Activated gamma-delta T cell treated with Interleukin-2 at 50 U/mL for 16 hours (primary cell): ENCODE measurements around the gene METTL23.
A peak's percentile ranks its signal among the peaks of the same experiment; 100 is the strongest.
"Not testable (repeated sequence)": the region's sequence is repeated elsewhere in the genome, so short reads cannot be mapped to it uniquely, and the experiment has no call there.

ENCODE experiments used
- DNase-seq: peaks from one replicate; pipeline ENCODE4 v3.0.0-alpha.2; 2020

METTL23 gene

GRCh38 chr17:76714336-76714735 is 12.3 kb upstream of the METTL23 start:
- no peak for DNase-seq

DNA sequence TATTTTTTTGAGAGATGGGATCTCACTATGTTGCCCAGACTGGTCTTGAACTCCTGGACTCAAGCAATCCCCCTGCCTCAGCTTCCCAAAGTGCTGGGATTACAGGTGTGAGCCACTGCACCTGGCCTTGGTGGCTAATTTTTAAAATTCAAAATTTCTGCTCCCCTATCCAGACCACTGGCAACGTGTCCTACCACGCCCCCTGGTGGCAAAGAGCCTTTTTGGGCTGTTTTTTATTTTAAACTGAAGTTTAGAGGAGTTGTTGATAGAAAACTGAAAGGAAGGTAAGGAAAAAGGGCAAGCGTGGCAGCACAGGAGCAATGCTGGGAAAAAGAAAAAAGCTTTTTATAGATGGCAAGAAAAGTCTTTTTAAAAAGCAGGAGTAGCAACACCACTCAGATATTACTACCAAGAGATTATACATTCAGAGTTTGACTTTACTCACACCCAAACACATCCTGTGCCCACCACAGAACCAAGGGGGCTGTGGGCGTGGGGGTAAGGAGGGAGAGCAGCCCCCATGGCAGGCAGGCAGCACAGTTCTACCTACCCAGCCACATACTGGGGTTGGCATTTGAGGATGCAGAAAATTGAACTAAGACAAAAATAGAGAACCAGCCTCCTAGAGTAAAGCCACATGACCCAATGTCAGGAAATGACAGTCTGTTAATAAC is 11.7 kb upstream of the METTL23 start:
- DNase-seq = peak; percentile 84

DNA sequence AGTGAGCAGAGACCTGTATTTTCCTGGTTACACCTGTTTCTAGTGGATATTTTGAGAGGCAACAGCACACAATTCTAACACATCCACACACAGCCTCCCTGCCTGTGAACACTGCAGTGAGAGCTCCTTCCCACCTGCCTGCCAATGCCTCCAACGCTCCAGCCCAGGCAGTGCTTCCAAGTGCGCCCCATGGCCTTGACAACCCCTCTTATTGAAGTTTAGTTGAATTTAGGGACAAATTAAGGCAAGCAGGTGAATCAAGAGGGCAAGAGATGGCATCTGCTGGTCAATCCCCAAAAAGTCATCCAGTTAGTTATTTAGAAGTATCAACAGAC is 11.2 kb upstream of the METTL23 start:
- DNase-seq = no peak

DNA sequence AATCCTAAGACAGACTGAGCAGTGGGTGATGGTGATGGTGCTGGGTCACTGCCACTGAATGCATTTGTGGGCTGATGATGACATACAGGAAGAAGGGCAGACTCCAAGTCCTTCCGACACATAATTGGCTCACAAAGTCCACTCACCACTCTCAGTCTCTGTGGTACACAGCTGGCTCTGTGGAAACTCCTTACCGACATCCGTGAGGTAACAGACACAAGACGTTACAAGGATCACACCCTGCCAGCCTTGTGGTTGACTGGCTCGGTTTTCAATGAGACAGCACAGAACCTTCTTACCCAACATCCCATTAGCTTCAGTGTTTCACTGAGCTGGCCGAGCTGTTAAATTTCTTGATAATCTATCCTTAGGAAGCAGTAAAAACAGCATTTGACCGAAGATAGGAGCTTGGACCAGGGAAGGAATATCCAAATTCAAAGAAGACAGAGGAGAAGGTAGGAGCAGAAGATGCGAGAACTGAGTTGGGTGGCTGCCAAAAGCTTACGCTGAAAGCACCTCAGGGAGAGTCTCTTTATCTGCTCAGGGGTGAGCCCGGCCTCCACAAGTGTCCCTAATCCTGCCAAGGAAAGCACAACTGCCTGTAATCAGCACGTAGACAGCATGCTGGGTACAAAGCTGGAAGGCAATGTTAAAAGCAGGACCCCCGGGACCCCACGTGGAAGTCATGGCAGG is 10.3 kb upstream of the METTL23 start:
- peak; percentile 72 for DNase-seq

DNA sequence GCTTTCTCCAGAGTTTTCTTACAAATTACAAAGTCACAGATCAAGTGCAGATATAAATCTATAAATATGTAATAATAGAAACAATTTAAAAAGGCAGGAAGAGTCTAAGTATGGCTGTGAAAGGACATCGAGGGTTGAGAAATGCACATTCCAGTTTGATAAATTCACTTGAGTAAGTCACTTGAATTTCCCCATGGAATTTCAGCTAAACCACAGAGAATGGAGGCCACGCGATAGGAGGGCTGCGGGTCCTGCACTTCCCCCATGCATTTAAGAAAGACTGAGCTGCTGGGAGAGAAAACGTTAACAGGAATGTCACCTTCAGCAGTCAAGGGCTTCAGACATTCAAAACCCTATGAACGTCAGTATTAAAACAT is 9.8 kb upstream of the METTL23 start:
- no peak for DNase-seq

DNA sequence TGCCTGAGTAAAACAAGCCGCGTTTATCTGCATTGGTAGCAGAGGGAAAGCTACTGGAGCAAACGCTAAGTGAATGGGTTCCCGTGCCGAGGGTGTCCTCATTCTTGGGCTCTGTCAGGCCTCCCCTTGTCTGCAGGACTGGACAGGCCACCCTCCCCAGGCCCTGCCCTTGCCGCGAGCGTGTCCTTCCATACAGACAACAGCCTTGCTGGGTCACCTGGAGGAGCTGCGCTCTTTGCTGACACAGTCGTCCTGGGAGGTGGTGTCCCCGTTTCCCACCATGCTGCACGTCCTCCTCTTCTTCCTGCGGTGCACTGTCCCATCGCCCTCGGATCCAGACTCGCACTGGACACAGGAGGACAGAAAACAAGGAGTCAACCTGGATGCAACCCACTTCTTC is 8.1 kb upstream of the METTL23 start:
- no peak for DNase-seq

- no peak for DNase-seq
Observed at GRCh38 chr17:76720211-76720610, 6.4 kb upstream of the METTL23 start.

DNA sequence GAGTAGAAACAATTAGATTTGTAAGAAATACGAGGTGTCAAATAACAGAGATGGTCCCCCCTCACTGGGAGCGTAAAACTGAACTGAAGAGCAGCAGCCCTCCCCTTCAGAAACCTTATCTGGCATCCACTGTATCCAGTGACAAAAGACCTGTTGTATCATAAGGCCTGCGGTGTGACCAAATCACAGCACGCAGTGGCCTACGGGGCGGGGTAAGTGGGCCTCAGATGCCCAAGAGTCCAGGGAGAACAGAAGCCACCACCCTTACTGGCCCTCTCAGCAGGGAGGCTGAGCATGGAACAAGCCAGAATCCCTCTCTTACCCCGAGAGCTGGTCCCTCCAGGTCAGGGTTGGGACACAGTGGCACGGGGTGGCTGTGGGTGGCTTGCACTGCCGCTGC is 5.7 kb upstream of the METTL23 start:
- DNase-seq = no peak

GRCh38 chr17:76721463-76721862 is 5.2 kb upstream of the METTL23 start:
- no peak for DNase-seq

GRCh38 chr17:76722279-76722678 is 4.4 kb upstream of the METTL23 start:
- DNase-seq = no peak

GRCh38 chr17:76722977-76723376 is 3.7 kb upstream of the METTL23 start:
- DNase-seq = not testable (repeated sequence)

- no peak for DNase-seq
Observed at GRCh38 chr17:76723812-76724211, 2.8 kb upstream of the METTL23 start.

- DNase-seq = peak; percentile 66
Observed at GRCh38 chr17:76725580-76726230, 934 bp upstream of the METTL23 start.

DNA sequence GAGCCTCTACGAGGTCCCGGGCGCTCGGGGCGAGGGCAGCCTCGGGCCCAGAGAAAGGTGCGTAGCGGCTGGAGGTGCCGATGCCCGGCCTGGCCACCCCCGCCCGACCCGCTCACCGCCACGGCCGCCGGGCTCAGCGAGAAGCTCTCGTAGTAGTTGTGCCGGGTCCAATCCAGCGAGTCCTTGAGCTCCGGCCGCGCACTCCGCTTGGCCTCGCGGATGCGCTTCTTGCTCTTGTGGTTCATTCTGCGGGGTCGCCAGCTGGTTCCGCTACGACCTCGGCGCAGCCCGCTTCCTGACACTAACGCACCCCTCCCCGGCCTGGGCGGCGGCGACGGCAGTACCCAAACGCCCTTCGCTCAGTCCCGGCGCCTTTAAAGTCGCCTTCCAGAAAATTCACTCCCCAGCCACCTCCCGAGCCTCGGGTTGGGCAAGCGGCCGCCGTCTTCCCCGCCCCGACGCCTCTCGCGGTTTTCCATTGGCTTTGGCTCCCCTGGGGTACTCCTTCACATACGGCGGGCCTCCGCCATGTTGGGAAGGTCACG is 336 bp upstream of the METTL23 start, which contains the start of gene JMJD6:
Gene JMJD6, minus strand, starts transcription at position 376 of the 545 bp plus-strand sequence. Its CDS starts 131 bp downstream, at position 245.
- peak; percentile 92 for DNase-seq

GRCh38 chr17:76727745-76728456 is 1.3 kb downstream of the METTL23 start:
- no peak for DNase-seq

DNA sequence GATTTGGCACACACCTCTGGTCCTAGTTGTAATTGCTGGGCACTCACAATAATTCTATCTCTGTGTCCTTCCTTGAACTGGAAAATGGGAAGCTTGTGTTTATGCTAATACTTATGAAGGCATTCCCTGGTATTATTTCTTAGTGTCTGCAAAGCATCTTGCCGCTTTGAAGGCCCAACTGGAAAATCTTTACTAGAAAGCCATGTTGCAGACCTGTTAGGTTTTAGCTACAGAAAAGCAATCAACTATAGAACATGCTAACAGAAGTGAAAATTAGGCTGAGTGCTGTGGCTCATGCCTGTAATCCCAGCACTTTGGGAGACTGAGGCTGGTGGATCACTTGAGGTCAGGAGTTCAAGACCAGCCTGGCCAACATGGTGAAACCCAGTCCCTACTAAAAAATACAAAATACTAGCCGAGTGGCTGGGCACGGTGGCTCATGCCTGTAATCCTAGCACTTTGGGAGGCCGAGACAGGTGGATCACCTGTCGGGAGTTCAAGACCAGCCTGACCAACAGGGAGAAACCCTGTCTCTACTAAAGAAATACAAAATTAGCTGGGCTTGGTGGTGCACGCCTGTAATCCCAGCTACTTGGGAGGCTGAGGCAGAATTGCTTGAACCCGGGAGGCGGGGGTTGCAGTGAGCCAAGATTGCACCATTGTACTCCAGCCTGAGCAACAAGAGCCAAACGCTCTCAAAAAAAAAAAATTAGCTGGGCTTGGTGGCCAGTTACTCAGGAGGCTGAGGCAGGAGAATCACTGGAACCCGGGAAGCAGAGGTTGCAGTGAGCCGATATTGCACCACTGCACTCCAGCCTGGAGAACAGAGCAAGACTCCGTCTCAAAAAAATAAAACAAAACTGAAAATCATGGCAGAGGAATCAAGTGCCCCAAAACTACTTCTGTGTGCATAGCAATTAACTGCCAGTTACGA is 5.4 kb downstream of the METTL23 start:
- DNase-seq = not testable (repeated sequence)

DNA sequence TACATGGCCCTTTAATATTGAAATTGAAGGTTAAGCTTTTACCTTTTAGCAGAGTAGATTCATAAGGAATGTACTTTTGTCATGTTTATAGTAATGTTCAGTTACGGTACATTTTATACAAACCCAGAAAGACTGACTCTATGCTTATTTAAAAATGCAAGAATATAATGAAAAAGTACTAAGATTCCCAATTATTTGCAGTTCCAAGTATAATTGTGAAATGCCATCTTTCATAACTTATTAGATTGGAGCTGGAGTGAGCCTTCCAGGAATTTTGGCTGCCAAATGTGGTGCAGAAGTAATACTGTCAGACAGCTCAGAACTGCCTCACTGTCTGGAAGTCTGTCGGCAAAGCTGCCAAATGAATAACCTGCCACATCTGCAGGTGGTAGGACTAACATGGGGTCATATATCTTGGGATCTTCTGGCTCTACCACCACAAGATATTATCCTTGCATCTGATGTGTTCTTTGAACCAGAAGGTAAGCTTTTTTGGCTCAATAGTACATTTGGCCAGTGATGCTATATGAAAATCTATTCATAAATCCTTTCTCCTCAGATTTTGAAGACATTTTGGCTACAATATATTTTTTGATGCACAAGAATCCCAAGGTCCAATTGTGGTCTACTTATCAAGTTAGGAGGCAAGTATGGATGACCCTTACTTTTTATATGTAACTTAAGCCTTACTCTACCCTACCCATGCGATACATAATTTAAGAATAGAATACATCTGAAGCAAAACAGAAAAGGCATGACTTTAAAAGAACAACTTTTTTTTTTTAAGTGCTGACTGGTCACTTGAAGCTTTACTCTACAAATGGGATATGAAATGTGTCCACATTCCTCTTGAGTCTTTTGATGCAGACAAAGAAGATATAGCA is 6.3 kb downstream of the METTL23 start:
- no peak for DNase-seq

DNA sequence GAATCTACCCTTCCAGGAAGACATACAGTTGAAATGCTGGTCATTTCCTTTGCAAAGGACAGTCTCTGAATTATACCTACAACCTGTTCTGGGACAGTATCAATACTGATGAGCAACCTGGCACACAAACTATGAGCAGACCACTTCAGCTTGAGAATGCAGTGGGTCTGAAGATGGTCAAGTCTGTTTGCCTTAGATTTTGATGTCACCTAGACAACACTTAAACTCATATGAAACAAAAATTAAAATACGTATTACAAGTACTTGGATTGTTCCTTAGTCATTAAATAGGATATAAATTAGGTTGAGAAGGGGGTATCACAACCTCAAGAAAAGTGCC is 6.9 kb downstream of the METTL23 start:
- DNase-seq = no peak

DNA sequence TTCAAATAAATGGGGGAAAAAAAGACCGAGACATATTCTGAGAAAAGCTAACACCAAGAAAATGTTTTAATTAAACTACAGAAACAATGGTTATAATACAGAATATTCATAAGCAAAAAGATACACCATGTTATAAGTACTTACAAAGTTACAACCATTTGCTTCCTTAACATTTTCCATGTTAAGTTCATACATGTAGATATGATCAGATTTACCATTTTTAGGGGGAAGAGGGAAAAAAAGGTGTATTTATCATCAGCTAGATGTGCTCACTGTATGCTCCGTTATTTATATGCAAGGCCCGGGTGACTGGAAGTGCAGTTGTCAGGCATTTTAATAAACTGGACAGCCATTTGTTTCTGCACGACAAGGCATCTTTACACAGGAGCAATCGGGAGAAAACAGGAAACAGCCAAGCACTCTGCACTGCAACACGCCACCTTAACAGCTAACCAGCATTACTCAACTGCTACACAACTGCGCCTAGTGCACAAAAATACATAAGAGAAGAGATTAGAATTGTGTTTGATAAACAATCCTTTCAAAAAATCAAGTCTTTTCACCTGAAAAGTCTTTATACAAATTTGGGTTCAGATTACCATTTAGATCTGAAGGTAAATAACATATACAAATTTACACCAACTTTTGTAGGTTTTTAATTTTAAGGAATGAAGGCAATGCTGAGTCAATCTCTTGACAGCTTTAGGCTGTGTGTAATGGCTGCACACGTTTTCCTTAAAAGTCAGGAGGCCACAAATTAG is 7.6 kb downstream of the METTL23 start:
- DNase-seq = no peak

- no peak for DNase-seq
Observed at GRCh38 chr17:76735006-76735405, 8.4 kb downstream of the METTL23 start.
